ENCODE data around the gene CPOX. TPM values are rescaled to one million over a fixed set of nuclear protein-coding genes. Genes with fewer than 3 reads are reported as not detected.

CPOX gene
- total and polyA plus RNA-seq, 2 of the 8 experiments (the other 6 are each of a cell fraction or from before 2014, with no cell fraction given), result 17.4 to 27.0 TPM

DNA sequence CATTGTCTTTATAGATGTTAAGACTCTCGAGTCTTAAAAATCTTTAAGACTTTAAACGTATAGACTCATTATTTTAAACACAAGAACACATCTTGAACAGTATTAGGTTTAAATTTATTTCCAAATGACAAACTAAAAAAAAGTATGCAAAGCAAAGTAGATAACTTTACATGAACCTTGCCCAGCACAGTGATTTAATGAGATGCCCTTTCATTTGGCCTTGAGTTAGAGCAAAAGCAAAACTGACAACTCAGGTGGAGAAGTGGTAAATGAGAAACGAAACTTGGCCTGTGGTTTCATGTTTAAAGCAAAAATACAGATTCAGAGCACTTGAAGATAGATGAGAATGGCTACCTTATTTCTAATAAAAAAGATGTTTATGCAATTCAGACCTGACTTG lies 53.1 kb downstream of the CPOX start:
- Histone ChIP-seq H2BK5ac (ENCODE audit: low read depth, low read length) (no peak overlapping the region), H3K18ac (ENCODE audit: extremely low read depth, low read length) (no peak overlapping the region), H3K27ac (ENCODE audit: low read depth, low read length) (no peak overlapping the region), H3K79me1 (ENCODE audit: low read depth, low read length) (no peaks in the 10 kb centered on the region), H4K91ac (replicated peaks; ENCODE audit: insufficient read length, low read length) (no peak overlapping the region), H4K8ac (ENCODE audit: extremely low read depth, insufficient read depth, low read length) (no peak overlapping the region), H3K27me3 (replicated peaks in 1 of 4; ENCODE audit: control insufficient read depth in 3 of 4, extremely low read depth in 1 of 4, insufficient read depth in 3 of 4, low read length in 3 of 4) (peaks cover 0 to 1% (median 0%) of the 10 kb centered on the region in 4 experiments; a peak in 1 of 7 replicates), H3K23me2 (ENCODE audit: low read depth, low read length) (no peaks in the 10 kb centered on the region), H3K9me3 (ENCODE audit: insufficient read depth in 2 of 2, low read depth in 1 of 2, low read length in 1 of 2) (no peaks in the 10 kb centered on the region), H2BK15ac (ENCODE audit: low read length) (no peak overlapping the region), H3K4me1 (replicated peaks in 1 of 4; ENCODE audit: control insufficient read depth in 3 of 4, insufficient read depth in 4 of 4, low read length in 3 of 4) (peaks cover 0 to 2% (median 0%) of the 10 kb centered on the region in 4 experiments; a peak in 1 of 7 replicates), H2BK20ac (ENCODE audit: low read length) (no peak overlapping the region), H2AK5ac (ENCODE audit: low read depth, low read length) (no peak overlapping the region), H3K4ac (replicated peaks; ENCODE audit: insufficient read length, low read depth, low read length) (no peak overlapping the region), H3K4me2 (ENCODE audit: insufficient read depth in 1 of 2, low read depth in 2 of 2, low read length in 2 of 2) (no peak overlapping the region), H3K23ac (ENCODE audit: insufficient read length) (no peak overlapping the region), H3K4me3 (ENCODE audit: extremely low read depth in 1 of 4, insufficient read depth in 2 of 4, low read depth in 3 of 4, low read length in 4 of 4) (no peak overlapping the region), H4K20me1 (replicated peaks in 1 of 2; ENCODE audit: control insufficient read depth in 1 of 2, insufficient read depth in 2 of 2, low read length in 2 of 2) (no peaks in the 10 kb centered on the region), H3K14ac (ENCODE audit: insufficient read length) (no peak overlapping the region), H3K36me3 (ENCODE audit: control insufficient read depth in 2 of 4, insufficient read depth in 4 of 4, low read length in 3 of 4) (no peaks in the 10 kb centered on the region), H4K5ac (ENCODE audit: insufficient read length, low read depth, low read length) (no peak overlapping the region), H3K9ac (replicated peaks in 1 of 4; ENCODE audit: extremely low read depth in 1 of 4, low read depth in 3 of 4, low read length in 3 of 4) (no peak overlapping the region), H3K56ac (replicated peaks; ENCODE audit: insufficient read length, low read depth, low read length) (no peak overlapping the region), H2BK120ac (replicated peaks; ENCODE audit: low read depth, low read length) (no peak overlapping the region), H2BK12ac (ENCODE audit: low read depth, low read length) (no peak overlapping the region), H2AFZ (ENCODE audit: low read length) (no peak overlapping the region), H3K79me2 (ENCODE audit: control insufficient read depth in 1 of 2, insufficient read depth in 2 of 2, low read length in 2 of 2) (no peaks in the 10 kb centered on the region)
- WGBS, 2 experiments (ENCODE audit: extremely low coverage in 1 of 2, insufficient coverage in 1 of 2, insufficient read length in 1 of 2, insufficient replicate concordance in 2 of 2, low coverage in 1 of 2, low lambda C conversion rate in 2 of 2, missing lambda C conversion rate in 1 of 2), result 87% methylated on average over 3 of the region's 3 CpGs; no CpG with 5 or more reads in 1 of the 2 experiments
- TF ChIP-seq, protein P1, sequence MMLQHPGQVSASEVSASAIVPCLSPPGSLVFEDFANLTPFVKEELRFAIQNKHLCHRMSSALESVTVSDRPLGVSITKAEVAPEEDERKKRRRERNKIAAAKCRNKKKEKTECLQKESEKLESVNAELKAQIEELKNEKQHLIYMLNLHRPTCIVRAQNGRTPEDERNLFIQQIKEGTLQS (IDR thresholded peaks at IDR 0.05; ENCODE audit: insufficient read depth, low read depth, low read length), result no peak
- TF ChIP-seq KDM4A (IDR thresholded peaks at IDR 0.05; ENCODE audit: low read depth, low read length, severe bottlenecking), result no peak
- TF ChIP-seq YY1 (IDR thresholded peaks at IDR 0.05; ENCODE audit: low read depth, low read length), result no peak
- TF ChIP-seq CTBP2 (IDR thresholded peaks at IDR 0.05; ENCODE audit: borderline replicate concordance, insufficient read depth, insufficient read length, low read length), result no peak
- TF ChIP-seq NANOG (IDR thresholded peaks at IDR 0.05; ENCODE audit: insufficient read depth, low read depth, low read length, poor library complexity, severe bottlenecking), result no peak
- no peak for TF ChIP-seq HDAC2 (IDR thresholded peaks at IDR 0.05; ENCODE audit: borderline replicate concordance in 1 of 2, low read depth in 2 of 2, low read length in 2 of 2)
- no peak for TF ChIP-seq GABPA (IDR thresholded peaks at IDR 0.05; ENCODE audit: borderline replicate concordance, insufficient read depth, low read length)
- no peak for TF ChIP-seq SAP30 (IDR thresholded peaks at IDR 0.05; ENCODE audit: insufficient read depth, insufficient replicate concordance, low read length)
- TF ChIP-seq CHD2 (IDR thresholded peaks at IDR 0.05; ENCODE audit: low read length), result no peak
- no peak for TF ChIP-seq POLR2AphosphoS5 (IDR thresholded peaks at IDR 0.05; ENCODE audit: low read depth, low read length)
- TF ChIP-seq GTF2F1 (IDR thresholded peaks at IDR 0.05; ENCODE audit: borderline replicate concordance, low read depth, low read length), result no peak
- TF ChIP-seq TEAD4 (IDR thresholded peaks at IDR 0.05; ENCODE audit: low read depth, low read length), result no peak
- no peak for TF ChIP-seq RFX5 (IDR thresholded peaks at IDR 0.05; ENCODE audit: borderline replicate concordance, low read depth, low read length)
- no peak for TF ChIP-seq CREB1 (IDR thresholded peaks at IDR 0.05)
- DNase-seq (ENCODE audit: low read depth in 1 of 2, low spot score in 2 of 2) (no peak), FAIRE-seq (no peak)
- ChIA-PET CTCF (ENCODE audit: partially characterized antibody) (no interaction called here), POLR2A (ENCODE audit: partially characterized antibody) (no interaction called here)
